Adrenal gland (tissue), 12 donors: ENCODE measurements around the gene CDC42EP4. TPM values are rescaled to one million over a fixed set of nuclear protein-coding genes. Genes with fewer than 3 reads are reported as not detected.

Experiments used
- DNase-seq, 7 donors: peaks; one replicate each; pipeline ENCODE4 v3.0.0-alpha.2; 2019 to 2020
- H3K27ac ChIP-seq, 5 donors: fragments of 200-600 bp; sonication (generic) in 4 of 5; 1 replicate in 3 of 5; 2 replicates in 2 of 5; pipeline versions ENCODE4 v1.5.1 to v1.8.0; 2016 to 2020; ENCODE audit warnings: mild to moderate bottlenecking in 1 of 5
- H3K27me3 ChIP-seq: fragments of 200-600 bp; 2 replicates; pipeline ENCODE4 v1.8.0; 2021
- H3K36me3 ChIP-seq, 2 donors: fragments of 200-600 bp; replicated peaks in 1 of 2; 1 replicate in 1 of 2; 2 replicates in 1 of 2; pipeline versions ENCODE4 v1.5.1 to v1.8.0; 2018 to 2022
- H3K4me1 ChIP-seq, 2 donors: fragments of 200-600 bp; replicated peaks in 1 of 2; 1 replicate in 1 of 2; 2 replicates in 1 of 2; pipeline versions ENCODE4 v1.5.1 to v1.8.0; 2018 to 2021
- H3K4me3 ChIP-seq, 4 donors: fragments of 200-600 bp; sonication (generic) in 3 of 4; one replicate each; pipeline ENCODE4 v1.5.1; 2016 to 2018
- H3K9me3 ChIP-seq, 3 donors: fragments of 200-600 bp; sonication (generic) in 1 of 3; replicated peaks in 1 of 3; 1 replicate in 2 of 3; 2 replicates in 1 of 3; pipeline versions ENCODE4 v1.5.1 to v1.8.0; 2016 to 2021
- CTCF ChIP-seq, 6 experiments: fragments of 450-650 bp in 4 of 6; fragments of 200-600 bp in 2 of 6; sonication (generic) in 1 of 6; IDR thresholded peaks; 1 replicate in 5 of 6; 2 replicates in 1 of 6; pipeline versions ENCODE4 v1.5.1 to v1.8.0; 2016 to 2021; ENCODE audit warnings: antibody characterized with exemption in 6 of 6, mild to moderate bottlenecking in 2 of 6, moderate library complexity in 1 of 6
- POLR2A ChIP-seq, 2 donors: fragments of 450-650 bp; IDR thresholded peaks; one replicate each; pipeline ENCODE4 v1.6.1; 2017; ENCODE audit warnings: antibody characterized with exemption in 2 of 2, mild to moderate bottlenecking in 2 of 2, moderate library complexity in 1 of 2
- WGBS, 4 donors: extraction: QIAGEN DNeasy Blood & Tissue Kit in 2 of 4; methylation state at CpG; one replicate each; pipeline versions ENCODE4 v1.1.5 to v1.1.7; 2013 to 2017; 5-methylcytosine and 5-hydroxymethylcytosine counted together
- intact Hi-C, 2 donors: fragments of 100-400 bp; cut with DNase I; formaldehyde crosslinking; loops; one replicate each; pipeline versions ENCODE4 v1.14.1 to v1.15.0; 2022 to 2023
- polyA plus RNA-seq, 3 donors: library from polyadenylated mRNA; stranded (reverse); fragments of 200-250 nt in 2 of 3; fragments of 350-450 nt in 1 of 3; fragmentation: Illumina TruSeq in 1 of 3; extraction: RNeasy Lipid Tissue Mini Kit (QIAGEN cat#74804) in 1 of 3; gene quantifications; one replicate each; pipeline ENCODE4 v1.2.3, GENCODE V29; 2013 to 2014
- total RNA-seq, 9 donors: library from RNA; depleted of rRNA in 4 of 9; stranded (reverse); fragments of >200 nt in 4 of 9; fragments of 120-200 nt in 1 of 9; fragmentation: NEBNext Ultra II Directional in 1 of 9; extraction: Animal tissue kit (Norgen Biotek cat#: 25700) in 1 of 9; gene quantifications; one replicate each; pipeline versions ENCODE4 v1.1.0 to v1.2.4, GENCODE V29; 2013 to 2023
- donor health status: healthy with polysubstance abuse.
- donor health status: Bipolar disorder and iron deficiency.
- donor health status: DM: yes; HTN: yes; CAD: no.
- donor health status: DM: no; HTN: no; CAD: no.
- donor health status: DM: no; HTN: no; CAD: no.
- donor health status: DM: yes; HTN: yes; CAD: no.

CDC42EP4 gene
- total and polyA plus RNA-seq, 12 donors: 24.4 to 172 (median 96.5) TPM

- Histone ChIP-seq H3K27ac (peak overlapping the region in 4 of 5 donors; percentile 44 to 73 (median 60)), H3K4me1 (peaks cover 8 to 15% of the 10 kb centered on the region in 2 donors), H3K36me3 (no peaks in the 10 kb centered on the region), H3K4me3 (peak overlapping the region in 1 of 4 donors; percentile 26), H3K9me3 (no peaks in the 10 kb centered on the region), H3K27me3 (no peaks in the 10 kb centered on the region)
- 46 to 57% (median 49%) methylated on average over 10 to 19 of the region's 19 CpGs for WGBS, 4 donors
- no peak for TF ChIP-seq CTCF (IDR thresholded peaks at IDR 0.05)
- no peak for TF ChIP-seq POLR2A (IDR thresholded peaks at IDR 0.05)
- peak in 2 of 7 donors; percentile 39 to 66 for DNase-seq
- intact Hi-C loops: no loop called here
Measured at GRCh38 chr17:73261952-73262675, 49.7 kb downstream of the CDC42EP4 start.

GRCh38 chr17:73261617-73261951 lies 50.2 kb downstream of the CDC42EP4 start, which contains the start of gene CPSF4L:
Gene CPSF4L (minus strand): TSS chr17:73261880. CDS start chr17:73261818, 62 bp downstream.
- DNase-seq: no peak
- Histone ChIP-seq H3K4me1 (peaks cover 8 to 15% of the 10 kb centered on the region in 2 donors), H3K4me3 (peak within 1 kb of the TSS in 1 of 4 donors; percentile 26), H3K9me3 (no peaks in the 10 kb centered on the region), H3K27ac (peak within 1 kb of the TSS in 4 of 5 donors; percentile 44 to 73 (median 60)), H3K36me3 (no peaks in the 10 kb centered on the region), H3K27me3 (no peaks in the 10 kb centered on the region)
- intact Hi-C loops: no loop called here
- TF ChIP-seq POLR2A (IDR thresholded peaks at IDR 0.05) (no peak), CTCF (IDR thresholded peaks at IDR 0.05) (no peak)
- 94 to 98% (median 96%) methylated on average over 8 to 9 of the region's 9 CpGs for WGBS, 4 donors

GRCh38 chr17:73257516-73257915 lies 54.3 kb downstream of the CDC42EP4 start:
- Histone ChIP-seq H3K27me3 (no peaks in the 10 kb centered on the region), H3K4me3 (no peak overlapping the region), H3K27ac (no peak overlapping the region), H3K4me1 (peaks cover 3 to 9% of the 10 kb centered on the region in 2 donors), H3K9me3 (no peaks in the 10 kb centered on the region), H3K36me3 (no peaks in the 10 kb centered on the region)
- no peak for TF ChIP-seq CTCF (IDR thresholded peaks at IDR 0.05)
- TF ChIP-seq POLR2A (IDR thresholded peaks at IDR 0.05): no peak
- intact Hi-C loops: loop anchor here in 1 of 2 donors (2.0 kb wide), 1 partner anchor 111 kb away; no protein-coding TSS in a partner anchor
- no peak for DNase-seq
- WGBS, 4 donors: 91 to 94% (median 93%) methylated on average over 4 to 6 of the region's 6 CpGs

DNA sequence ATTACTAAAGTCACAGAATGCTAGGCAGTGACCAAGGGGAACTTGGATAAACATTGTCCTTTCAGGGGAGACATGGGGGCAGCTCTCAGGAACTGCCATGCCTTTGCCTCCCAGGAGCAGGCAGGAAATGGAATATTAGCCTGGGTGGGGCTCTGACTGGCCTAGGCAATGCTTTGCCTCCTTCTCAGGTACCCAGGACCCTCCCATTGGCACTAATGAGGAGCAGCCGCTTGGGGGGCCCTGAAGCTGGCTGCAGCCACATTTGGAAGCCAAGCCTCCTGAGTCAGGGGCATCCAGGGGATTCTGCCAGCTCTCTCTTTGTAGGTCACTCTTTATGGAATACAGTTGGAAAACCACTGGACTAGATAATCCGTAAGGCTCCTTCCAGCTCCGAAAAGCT lies 55.6 kb downstream of the CDC42EP4 start:
- no peaks in the 10 kb centered on the region for H3K9me3 ChIP-seq
- H3K27ac ChIP-seq: no peak overlapping the region
- no peak overlapping the region for H3K4me3 ChIP-seq
- H3K27me3 ChIP-seq: no peaks in the 10 kb centered on the region
- DNase-seq: no peak
- no peaks in the 10 kb centered on the region for H3K36me3 ChIP-seq
- H3K4me1 ChIP-seq: no peaks in the 10 kb centered on the region
- WGBS, 4 donors: 81 to 94% (median 92%) methylated on average over 2 to 3 of the region's 3 CpGs
- intact Hi-C loops: loop anchor here in 1 of 2 donors (2.0 kb wide), 1 partner anchor 113 kb away; no protein-coding TSS in a partner anchor
- no peak for TF ChIP-seq CTCF (IDR thresholded peaks at IDR 0.05)
- TF ChIP-seq POLR2A (IDR thresholded peaks at IDR 0.05): no peak
